Neural progenitor cell (in vitro differentiated cells): ENCODE measurements around the gene WSB2. TPM values are rescaled to one million over a fixed set of nuclear protein-coding genes. Genes with fewer than 3 reads are reported as not detected.

Experiments used
- DNase-seq: peaks from one replicate; pipeline ENCODE4 v3.0.0-alpha.2; 2016; ENCODE audit warnings: low spot score
- H2AFZ ChIP-seq: fragments of 200-600 bp; sonication (generic); replicated peaks from 2 replicates; pipeline ENCODE4 v1.6.1; 2016; ENCODE audit warnings: antibody characterized with exemption
- H3F3A ChIP-seq: fragments of 200-600 bp; sonication (generic); 2 replicates; pipeline ENCODE4 v1.6.1; 2016; ENCODE audit warnings: antibody characterized with exemption, low read depth
- H3K27ac ChIP-seq: fragments of 200-600 bp; sonication (generic); 2 replicates; pipeline ENCODE4 v1.5.1; 2016; ENCODE audit warnings: mild to moderate bottlenecking
- H3K27me3 ChIP-seq: fragments of 200-600 bp; sonication (generic); 2 replicates; pipeline ENCODE4 v1.6.1; 2016; ENCODE audit warnings: mild to moderate bottlenecking, moderate library complexity
- H3K36me3 ChIP-seq: fragments of 200-600 bp; sonication (generic); 2 replicates; pipeline ENCODE4 v1.5.1; 2016
- H3K4me1 ChIP-seq: fragments of 200-600 bp; sonication (generic); 2 replicates; pipeline ENCODE4 v1.6.1; 2016; ENCODE audit warnings: mixed run types
- H3K4me2 ChIP-seq: fragments of 200-600 bp; sonication (generic); 2 replicates; pipeline ENCODE4 v1.6.1; 2016
- H3K4me3 ChIP-seq: fragments of 200-600 bp; sonication (generic); 2 replicates; pipeline ENCODE4 v1.5.1; 2016
- H3K79me2 ChIP-seq: fragments of 200-600 bp; sonication (generic); 2 replicates; pipeline ENCODE4 v1.6.1; 2016; ENCODE audit warnings: low read depth
- H3K9ac ChIP-seq: fragments of 200-600 bp; sonication (generic); 2 replicates; pipeline ENCODE4 v1.6.1; 2016
- H3K9me3 ChIP-seq: fragments of 200-600 bp; sonication (generic); 2 replicates; pipeline ENCODE4 v1.5.1; 2016; ENCODE audit warnings: low read depth
- H4K20me1 ChIP-seq: fragments of 200-600 bp; sonication (generic); 2 replicates; pipeline ENCODE4 v1.6.1; 2016; ENCODE audit warnings: low read depth
- H3K27ac Mint-ChIP-seq: 3 replicates; pipeline ENCODE4 v1.8.0; 2021; ENCODE audit warnings: mixed read lengths
- H3K27me3 Mint-ChIP-seq: 2 replicates; pipeline ENCODE4 v1.8.0; 2022; ENCODE audit warnings: low read depth, mild to moderate bottlenecking, inconsistent platforms, moderate library complexity, mixed read lengths; ENCODE audit not compliant: insufficient read depth
- H3K36me3 Mint-ChIP-seq: 3 replicates; pipeline ENCODE4 v1.8.0; 2021; ENCODE audit warnings: mixed read lengths
- H3K4me1 Mint-ChIP-seq: 3 replicates; pipeline ENCODE4 v1.8.0; 2021; ENCODE audit warnings: mixed read lengths
- H3K4me3 Mint-ChIP-seq: 3 replicates; pipeline ENCODE4 v1.8.0; 2021; ENCODE audit warnings: mild to moderate bottlenecking, moderate library complexity, mixed read lengths
- H3K9me3 Mint-ChIP-seq: 3 replicates; pipeline ENCODE4 v1.8.0; 2020; ENCODE audit warnings: mixed read lengths
- EZH2 ChIP-seq: fragments of 200-600 bp; sonication (generic); IDR thresholded peaks from 2 replicates; pipeline ENCODE4 v1.6.1; 2017; ENCODE audit warnings: antibody characterized with exemption, mild to moderate bottlenecking, moderate library complexity
- EZH2phosphoT487 ChIP-seq: fragments of 200-600 bp; sonication (generic); IDR thresholded peaks from 2 replicates; pipeline ENCODE4 v1.6.1; 2017; ENCODE audit warnings: antibody characterized with exemption
- total RNA-seq: library from RNA; depleted of rRNA; stranded (reverse); fragments of >200 nt; gene quantifications from 2 replicates; pipeline ENCODE4 v1.2.3, GENCODE V29; 2015; ENCODE audit warnings: low replicate concordance
- TF ChIP-seq, protein P1 (sequence below): fragments of 200-600 bp; sonication (generic); IDR thresholded peaks from 2 replicates; pipeline ENCODE4 v1.5.1; 2017; ENCODE audit warnings: antibody characterized with exemption, mild to moderate bottlenecking

The WSB2 gene
- total RNA-seq, 1 donor from 2014 or later: 21.2 TPM

GRCh38 chr12:118017926-118018325, 43.1 kb downstream of the WSB2 start:
- H3K9me3 ChIP-seq: no peaks in the 10 kb centered on the region
- peaks cover 31% of the 10 kb centered on the region for H3K4me1 Mint-ChIP-seq
- peaks cover 13% of the 10 kb centered on the region for H3K4me1 ChIP-seq
- H3K27ac Mint-ChIP-seq: no peak overlapping the region
- H3K36me3 Mint-ChIP-seq: peaks cover 19% of the 10 kb centered on the region
- H3F3A ChIP-seq: no peaks in the 10 kb centered on the region
- peak overlapping the region; percentile 88 for H3K4me2 ChIP-seq
- peaks cover 11% of the 10 kb centered on the region for H4K20me1 ChIP-seq
- H2AFZ ChIP-seq: no peak overlapping the region
- DNase-seq: no peak
- H3K27me3 Mint-ChIP-seq: peaks cover 4% of the 10 kb centered on the region
- H3K4me3 ChIP-seq: peak overlapping the region; percentile 70
- no peaks in the 10 kb centered on the region for H3K9me3 Mint-ChIP-seq
- H3K27me3 ChIP-seq: no peaks in the 10 kb centered on the region
- H3K9ac ChIP-seq: peak overlapping the region; percentile 85
- H3K4me3 Mint-ChIP-seq: peak overlapping the region; percentile 91
- H3K79me2 ChIP-seq: peaks cover 24% of the 10 kb centered on the region
- H3K36me3 ChIP-seq: no peaks in the 10 kb centered on the region
- TF ChIP-seq, protein P1, sequence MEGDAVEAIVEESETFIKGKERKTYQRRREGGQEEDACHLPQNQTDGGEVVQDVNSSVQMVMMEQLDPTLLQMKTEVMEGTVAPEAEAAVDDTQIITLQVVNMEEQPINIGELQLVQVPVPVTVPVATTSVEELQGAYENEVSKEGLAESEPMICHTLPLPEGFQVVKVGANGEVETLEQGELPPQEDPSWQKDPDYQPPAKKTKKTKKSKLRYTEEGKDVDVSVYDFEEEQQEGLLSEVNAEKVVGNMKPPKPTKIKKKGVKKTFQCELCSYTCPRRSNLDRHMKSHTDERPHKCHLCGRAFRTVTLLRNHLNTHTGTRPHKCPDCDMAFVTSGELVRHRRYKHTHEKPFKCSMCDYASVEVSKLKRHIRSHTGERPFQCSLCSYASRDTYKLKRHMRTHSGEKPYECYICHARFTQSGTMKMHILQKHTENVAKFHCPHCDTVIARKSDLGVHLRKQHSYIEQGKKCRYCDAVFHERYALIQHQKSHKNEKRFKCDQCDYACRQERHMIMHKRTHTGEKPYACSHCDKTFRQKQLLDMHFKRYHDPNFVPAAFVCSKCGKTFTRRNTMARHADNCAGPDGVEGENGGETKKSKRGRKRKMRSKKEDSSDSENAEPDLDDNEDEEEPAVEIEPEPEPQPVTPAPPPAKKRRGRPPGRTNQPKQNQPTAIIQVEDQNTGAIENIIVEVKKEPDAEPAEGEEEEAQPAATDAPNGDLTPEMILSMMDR: no peak
- TF ChIP-seq EZH2 (no peak), EZH2phosphoT487 (no peak)
- H3K27ac ChIP-seq: no peak overlapping the region

GRCh38 chr12:118016424-118017264, 44.3 kb downstream of the WSB2 start, which contains the start of gene RFC5:
RFC5 (plus strand) TSS chr12:118016703; CDS start chr12:118016828, 125 bp downstream.
- Histone ChIP-seq H2AFZ (peak within 1 kb of the TSS; percentile 86), H3K27me3 (no peaks in the 10 kb centered on the region), H3K9ac (peak within 1 kb of the TSS; percentile 85), H4K20me1 (peaks cover 11% of the 10 kb centered on the region), H3K9me3 (no peaks in the 10 kb centered on the region), H3K4me3 (peak within 1 kb of the TSS; percentile 70), H3K79me2 (peaks cover 24% of the 10 kb centered on the region), H3K4me2 (peak within 1 kb of the TSS; percentile 88), H3F3A (no peaks in the 10 kb centered on the region), H3K4me1 (peaks cover 13% of the 10 kb centered on the region), H3K27ac (no peak within 1 kb of the TSS), H3K36me3 (no peaks in the 10 kb centered on the region)
- peak within 1 kb of the TSS; percentile 91 for H3K4me3 Mint-ChIP-seq
- H3K27me3 Mint-ChIP-seq: peaks cover 4% of the 10 kb centered on the region
- peaks cover 11% of the 10 kb centered on the region for H3K36me3 Mint-ChIP-seq
- TF ChIP-seq, protein P1: no peak
- no peak for TF ChIP-seq EZH2
- no peak for TF ChIP-seq EZH2phosphoT487
- peak within 1 kb of the TSS; percentile 91 for H3K27ac Mint-ChIP-seq
- peaks cover 31% of the 10 kb centered on the region for H3K4me1 Mint-ChIP-seq
- no peaks in the 10 kb centered on the region for H3K9me3 Mint-ChIP-seq
- DNase-seq: peak; percentile 100

DNA sequence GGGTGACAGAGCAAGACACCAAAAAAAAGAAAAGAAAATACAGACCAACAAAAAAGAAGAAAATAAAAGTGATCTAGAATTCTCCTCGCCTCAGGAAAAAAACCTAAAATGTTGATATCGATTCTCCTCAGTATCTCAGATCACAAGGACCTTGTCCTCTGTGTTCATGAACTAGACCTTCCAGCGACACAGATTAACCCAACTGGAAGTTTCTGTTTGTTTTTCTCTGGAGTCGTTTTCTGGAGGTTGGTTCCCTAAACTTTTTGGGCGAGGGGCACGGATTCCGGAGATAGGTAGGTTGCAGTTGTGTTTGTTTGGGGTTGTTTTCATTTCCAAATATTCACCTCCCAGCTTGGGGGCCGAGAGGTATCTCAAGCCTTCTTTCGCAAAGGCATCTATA, 45.0 kb downstream of the WSB2 start:
- Mint-ChIP-seq H3K4me1 (peaks cover 31% of the 10 kb centered on the region), H3K4me3 (peak overlapping the region; percentile 91), H3K9me3 (no peaks in the 10 kb centered on the region), H3K27me3 (peaks cover 4% of the 10 kb centered on the region), H3K36me3 (peaks cover 7% of the 10 kb centered on the region), H3K27ac (peak overlapping the region; percentile 91)
- TF ChIP-seq EZH2 (no peak), EZH2phosphoT487 (no peak)
- TF ChIP-seq, protein P1: no peak
- H3K9ac ChIP-seq: no peak overlapping the region
- peaks cover 11% of the 10 kb centered on the region for H4K20me1 ChIP-seq
- no peaks in the 10 kb centered on the region for H3K9me3 ChIP-seq
- peak overlapping the region; percentile 70 for H3K4me3 ChIP-seq
- DNase-seq: no peak
- H3K4me1 ChIP-seq: peaks cover 13% of the 10 kb centered on the region
- H2AFZ ChIP-seq: no peak overlapping the region
- no peaks in the 10 kb centered on the region for H3K36me3 ChIP-seq
- H3K79me2 ChIP-seq: peaks cover 24% of the 10 kb centered on the region
- H3K27me3 ChIP-seq: no peaks in the 10 kb centered on the region
- H3F3A ChIP-seq: no peaks in the 10 kb centered on the region
- H3K27ac ChIP-seq: no peak overlapping the region
- peak overlapping the region; percentile 88 for H3K4me2 ChIP-seq
